Mucosa of stomach (tissue), 1 donor: ENCODE measurements around the gene MTFP1.

Experiments
- H3K27me3 ChIP-seq: one replicate; pipeline ENCODE4 v1.7.0; 2013; ENCODE audit warnings: mild to moderate bottlenecking, low read length; ENCODE audit not compliant: control insufficient read depth, insufficient read depth
- H3K36me3 ChIP-seq: one replicate; pipeline ENCODE4 v1.7.0; 2013; ENCODE audit warnings: low read length; ENCODE audit not compliant: control insufficient read depth, insufficient read depth
- H3K4me1 ChIP-seq: one replicate; pipeline ENCODE4 v1.7.0; 2013; ENCODE audit warnings: mild to moderate bottlenecking, low read length; ENCODE audit not compliant: control insufficient read depth, insufficient read depth
- H3K4me3 ChIP-seq: one replicate; pipeline ENCODE4 v1.7.0; 2013; ENCODE audit warnings: low read length
- H3K9ac ChIP-seq: one replicate; pipeline ENCODE4 v1.7.0; 2013; ENCODE audit warnings: mild to moderate bottlenecking, low read length, moderate library complexity
- H3K9me3 ChIP-seq: one replicate; pipeline ENCODE4 v1.7.0; 2013; ENCODE audit warnings: mild to moderate bottlenecking, low read length, moderate library complexity; ENCODE audit not compliant: control insufficient read depth
- donor health status: Pancreatic carcinoma.

Gene MTFP1

GRCh38 chr22:30406400-30406799 is 19.2 kb upstream of the MTFP1 start:
- H3K9ac ChIP-seq = no peak overlapping the region
- no peaks in the 10 kb centered on the region for H3K36me3 ChIP-seq

GRCh38 chr22:30408388-30409102 is 17.0 kb upstream of the MTFP1 start:
- Histone ChIP-seq H3K9ac (no peak overlapping the region), H3K4me1 (no peaks in the 10 kb centered on the region), H3K9me3 (no peaks in the 10 kb centered on the region), H3K36me3 (no peaks in the 10 kb centered on the region), H3K4me3 (no peak overlapping the region), H3K27me3 (no peaks in the 10 kb centered on the region)

More at GRCh38 chr22:30406400-30406799, 19.2 kb upstream of the MTFP1 start:
- H3K9me3 ChIP-seq = no peaks in the 10 kb centered on the region
- H3K27me3 ChIP-seq = no peaks in the 10 kb centered on the region
- no peak overlapping the region for H3K4me3 ChIP-seq
- H3K4me1 ChIP-seq = peaks cover 7% of the 10 kb centered on the region

GRCh38 chr22:30411780-30412179 is 13.8 kb upstream of the MTFP1 start:
- no peak overlapping the region for H3K9ac ChIP-seq
- H3K9me3 ChIP-seq = no peaks in the 10 kb centered on the region
- peaks cover 7% of the 10 kb centered on the region for H3K36me3 ChIP-seq
- peaks cover 13% of the 10 kb centered on the region for H3K4me1 ChIP-seq
- no peak overlapping the region for H3K4me3 ChIP-seq
- H3K27me3 ChIP-seq = no peaks in the 10 kb centered on the region

- no peak overlapping the region for H3K9ac ChIP-seq
- H3K36me3 ChIP-seq = peaks cover 7% of the 10 kb centered on the region
- no peaks in the 10 kb centered on the region for H3K27me3 ChIP-seq
- H3K9me3 ChIP-seq = no peaks in the 10 kb centered on the region
- peaks cover 25% of the 10 kb centered on the region for H3K4me1 ChIP-seq
- no peak overlapping the region for H3K4me3 ChIP-seq
Observed at GRCh38 chr22:30413001-30413400, 12.6 kb upstream of the MTFP1 start.

- H3K9ac ChIP-seq = no peak overlapping the region
- no peaks in the 10 kb centered on the region for H3K27me3 ChIP-seq
- H3K4me3 ChIP-seq = no peak overlapping the region
- peaks cover 7% of the 10 kb centered on the region for H3K36me3 ChIP-seq
- peaks cover 33% of the 10 kb centered on the region for H3K4me1 ChIP-seq
- H3K9me3 ChIP-seq = no peaks in the 10 kb centered on the region
Observed at GRCh38 chr22:30413745-30414524, 11.6 kb upstream of the MTFP1 start.

GRCh38 chr22:30414525-30415047 is 11.0 kb upstream of the MTFP1 start:
- Histone ChIP-seq H3K4me1 (peaks cover 38% of the 10 kb centered on the region), H3K4me3 (no peak overlapping the region), H3K27me3 (no peaks in the 10 kb centered on the region), H3K36me3 (peaks cover 7% of the 10 kb centered on the region), H3K9ac (no peak overlapping the region), H3K9me3 (no peaks in the 10 kb centered on the region)

GRCh38 chr22:30416403-30416802 is 9.2 kb upstream of the MTFP1 start:
- Histone ChIP-seq H3K4me3 (no peak overlapping the region), H3K4me1 (peaks cover 53% of the 10 kb centered on the region), H3K9ac (no peak overlapping the region), H3K36me3 (peaks cover 7% of the 10 kb centered on the region), H3K9me3 (no peaks in the 10 kb centered on the region), H3K27me3 (no peaks in the 10 kb centered on the region)

- no peak overlapping the region for H3K9ac ChIP-seq
- no peak overlapping the region for H3K4me3 ChIP-seq
- peaks cover 57% of the 10 kb centered on the region for H3K4me1 ChIP-seq
- no peaks in the 10 kb centered on the region for H3K27me3 ChIP-seq
- H3K36me3 ChIP-seq = peaks cover 7% of the 10 kb centered on the region
- no peaks in the 10 kb centered on the region for H3K9me3 ChIP-seq
Observed at GRCh38 chr22:30416837-30417236, 8.7 kb upstream of the MTFP1 start.

- peaks cover 7% of the 10 kb centered on the region for H3K36me3 ChIP-seq
- H3K9ac ChIP-seq = peak overlapping the region; percentile 7
- H3K4me1 ChIP-seq = peaks cover 83% of the 10 kb centered on the region
- H3K27me3 ChIP-seq = no peaks in the 10 kb centered on the region
- H3K4me3 ChIP-seq = no peak overlapping the region
- H3K9me3 ChIP-seq = no peaks in the 10 kb centered on the region
Observed at GRCh38 chr22:30420347-30421125, 5.0 kb upstream of the MTFP1 start.

GRCh38 chr22:30421695-30422480 is 3.7 kb upstream of the MTFP1 start:
- Histone ChIP-seq H3K27me3 (no peaks in the 10 kb centered on the region), H3K4me1 (peaks cover 81% of the 10 kb centered on the region), H3K9ac (peak overlapping the region; percentile 80), H3K9me3 (no peaks in the 10 kb centered on the region), H3K4me3 (peak overlapping the region; percentile 33), H3K36me3 (no peaks in the 10 kb centered on the region)
